GM20000 (cell line): ENCODE measurements around the gene ANK2.
"Not testable (repeated sequence)": the region's sequence is repeated elsewhere in the genome, so short reads cannot be mapped to it uniquely, and the experiment has no call there.

Experiments used
- DNase-seq: peaks from one replicate; pipeline ENCODE4 v3.0.0; 2012; ENCODE audit warnings: low spot score
- TF ChIP-seq, protein P1 (sequence below): IDR thresholded peaks from 2 replicates; pipeline ENCODE4 v1.5.1; 2012; ENCODE audit warnings: mild to moderate bottlenecking, control low read depth; ENCODE audit errors: extremely low read depth, missing control alignments

Gene ANK2

DNA sequence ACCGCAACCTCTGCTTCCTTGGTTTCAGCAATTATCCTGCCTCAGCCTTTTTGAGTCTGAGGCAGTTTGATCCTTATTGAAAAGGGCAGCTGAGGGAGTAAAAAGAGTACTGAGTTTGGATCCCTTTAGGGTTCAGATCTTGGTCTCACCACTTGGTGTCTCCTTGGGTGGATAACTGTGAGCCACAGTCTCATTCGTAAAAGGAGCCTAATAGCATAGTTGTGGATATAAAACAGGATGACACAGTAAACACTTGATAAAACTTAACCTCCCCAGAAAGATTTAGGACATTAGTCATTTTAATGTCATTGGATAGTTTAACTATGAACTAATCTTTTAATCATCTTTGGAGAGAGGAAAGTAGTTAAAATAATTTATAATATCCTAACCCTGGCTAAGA, 173.0 kb downstream of the ANK2 start:
- TF ChIP-seq, protein P1, sequence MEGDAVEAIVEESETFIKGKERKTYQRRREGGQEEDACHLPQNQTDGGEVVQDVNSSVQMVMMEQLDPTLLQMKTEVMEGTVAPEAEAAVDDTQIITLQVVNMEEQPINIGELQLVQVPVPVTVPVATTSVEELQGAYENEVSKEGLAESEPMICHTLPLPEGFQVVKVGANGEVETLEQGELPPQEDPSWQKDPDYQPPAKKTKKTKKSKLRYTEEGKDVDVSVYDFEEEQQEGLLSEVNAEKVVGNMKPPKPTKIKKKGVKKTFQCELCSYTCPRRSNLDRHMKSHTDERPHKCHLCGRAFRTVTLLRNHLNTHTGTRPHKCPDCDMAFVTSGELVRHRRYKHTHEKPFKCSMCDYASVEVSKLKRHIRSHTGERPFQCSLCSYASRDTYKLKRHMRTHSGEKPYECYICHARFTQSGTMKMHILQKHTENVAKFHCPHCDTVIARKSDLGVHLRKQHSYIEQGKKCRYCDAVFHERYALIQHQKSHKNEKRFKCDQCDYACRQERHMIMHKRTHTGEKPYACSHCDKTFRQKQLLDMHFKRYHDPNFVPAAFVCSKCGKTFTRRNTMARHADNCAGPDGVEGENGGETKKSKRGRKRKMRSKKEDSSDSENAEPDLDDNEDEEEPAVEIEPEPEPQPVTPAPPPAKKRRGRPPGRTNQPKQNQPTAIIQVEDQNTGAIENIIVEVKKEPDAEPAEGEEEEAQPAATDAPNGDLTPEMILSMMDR = no peak
- no peak for DNase-seq

DNA sequence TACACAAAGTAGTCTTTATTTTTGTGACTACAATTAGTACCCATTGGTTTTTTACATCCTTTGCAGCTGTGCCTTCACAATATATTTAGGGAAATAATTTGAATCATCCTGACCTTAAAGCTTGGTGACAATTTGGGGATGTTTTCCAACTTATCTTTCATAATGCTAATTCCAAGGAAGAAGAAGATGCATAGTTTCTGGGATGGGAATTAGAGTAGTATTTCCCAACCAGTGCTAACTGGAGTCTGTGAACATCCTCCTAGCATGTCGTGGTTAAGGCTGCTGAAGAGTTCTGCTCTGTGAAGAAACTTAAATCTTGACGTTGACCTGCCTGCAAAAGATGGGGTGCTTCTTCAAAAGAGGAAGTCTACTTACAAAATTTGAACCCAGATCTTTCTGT, 173.5 kb downstream of the ANK2 start:
- TF ChIP-seq, protein P1 = no peak
- DNase-seq = no peak

- TF ChIP-seq, protein P1 = no peak
Measured at GRCh38 chr4:113232194-113232593, 182.7 kb downstream of the ANK2 start.

GRCh38 chr4:113236916-113237315, 187.5 kb downstream of the ANK2 start:
- TF ChIP-seq, protein P1 = no peak
- DNase-seq = no peak

More at GRCh38 chr4:113232194-113232593, 182.7 kb downstream of the ANK2 start:
- DNase-seq = no peak

- TF ChIP-seq, protein P1 = no peak
- no peak for DNase-seq
Measured at GRCh38 chr4:113243312-113243711, 193.9 kb downstream of the ANK2 start.

DNA sequence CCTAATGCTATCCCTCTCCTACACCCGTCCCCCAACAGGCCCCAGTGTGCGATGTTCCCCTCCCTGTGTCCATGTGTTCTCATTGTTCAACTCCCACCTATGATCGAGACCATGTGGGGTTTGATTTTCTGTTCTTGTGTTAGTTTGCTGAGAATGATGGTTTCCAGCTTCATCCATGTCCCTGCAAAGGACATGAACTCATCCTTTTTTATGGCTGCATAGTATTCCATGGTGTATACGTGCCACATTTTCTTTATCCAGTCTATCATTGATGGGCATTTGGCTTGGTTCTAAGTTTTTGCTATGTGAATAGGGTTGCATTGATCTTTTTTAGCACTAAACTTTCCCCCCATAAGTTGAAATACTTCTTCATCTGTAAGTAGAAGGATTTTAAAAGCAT, 195.3 kb downstream of the ANK2 start:
- not testable (repeated sequence) for DNase-seq

DNA sequence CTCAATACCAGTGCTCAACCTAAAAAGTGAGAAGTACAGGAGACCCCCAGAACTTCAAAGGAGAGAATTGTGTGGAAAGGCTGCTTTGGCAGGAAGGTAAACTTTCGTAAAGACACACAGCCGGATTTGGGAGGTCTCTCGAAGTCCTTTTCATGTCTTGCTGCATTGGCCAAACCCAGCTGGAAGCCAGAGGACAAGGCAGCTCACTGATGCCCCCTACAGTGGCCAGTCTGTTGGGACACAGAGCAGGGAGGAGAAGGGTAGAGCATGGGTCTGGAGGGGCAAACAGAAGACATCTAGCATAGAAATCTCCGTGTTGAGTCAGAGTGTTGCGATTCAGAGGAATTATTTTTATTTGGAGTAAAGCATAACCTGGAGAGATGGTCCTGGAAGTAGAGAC, 198.9 kb downstream of the ANK2 start:
- DNase-seq = no peak
- TF ChIP-seq, protein P1 = no peak

DNA sequence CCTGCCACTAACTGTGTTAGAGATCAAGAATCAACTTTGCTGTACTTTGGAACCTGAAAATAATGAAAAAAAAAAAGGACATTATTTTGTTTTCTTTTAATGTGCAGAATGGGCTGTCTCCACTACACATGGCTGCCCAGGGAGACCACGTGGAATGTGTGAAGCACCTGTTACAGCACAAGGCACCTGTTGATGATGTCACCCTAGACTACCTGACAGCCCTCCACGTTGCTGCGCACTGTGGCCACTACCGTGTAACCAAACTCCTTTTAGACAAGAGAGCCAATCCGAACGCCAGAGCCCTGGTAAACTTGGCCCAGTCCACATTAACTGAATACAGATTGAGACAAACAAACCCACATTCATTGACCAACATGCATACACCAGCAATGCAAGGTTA, 206.2 kb downstream of the ANK2 start:
- TF ChIP-seq, protein P1 = no peak

More for the DNA sequence above, 206.2 kb downstream of the ANK2 start:
- DNase-seq = no peak
